ENCODE results near the gene ADCY3.

The ADCY3 gene

GRCh38 chr2:24828238-24828996 lies 91.6 kb downstream of the ADCY3 start:
- H3K27ac ChIP-seq, result peak overlapping the region; percentile 63; the same call in 1 of the 2 replicates
- no peak for TF ChIP-seq ZFX (IDR thresholded peaks at IDR 0.05)
- TF ChIP-seq, protein P1, sequence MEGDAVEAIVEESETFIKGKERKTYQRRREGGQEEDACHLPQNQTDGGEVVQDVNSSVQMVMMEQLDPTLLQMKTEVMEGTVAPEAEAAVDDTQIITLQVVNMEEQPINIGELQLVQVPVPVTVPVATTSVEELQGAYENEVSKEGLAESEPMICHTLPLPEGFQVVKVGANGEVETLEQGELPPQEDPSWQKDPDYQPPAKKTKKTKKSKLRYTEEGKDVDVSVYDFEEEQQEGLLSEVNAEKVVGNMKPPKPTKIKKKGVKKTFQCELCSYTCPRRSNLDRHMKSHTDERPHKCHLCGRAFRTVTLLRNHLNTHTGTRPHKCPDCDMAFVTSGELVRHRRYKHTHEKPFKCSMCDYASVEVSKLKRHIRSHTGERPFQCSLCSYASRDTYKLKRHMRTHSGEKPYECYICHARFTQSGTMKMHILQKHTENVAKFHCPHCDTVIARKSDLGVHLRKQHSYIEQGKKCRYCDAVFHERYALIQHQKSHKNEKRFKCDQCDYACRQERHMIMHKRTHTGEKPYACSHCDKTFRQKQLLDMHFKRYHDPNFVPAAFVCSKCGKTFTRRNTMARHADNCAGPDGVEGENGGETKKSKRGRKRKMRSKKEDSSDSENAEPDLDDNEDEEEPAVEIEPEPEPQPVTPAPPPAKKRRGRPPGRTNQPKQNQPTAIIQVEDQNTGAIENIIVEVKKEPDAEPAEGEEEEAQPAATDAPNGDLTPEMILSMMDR (conservative IDR thresholded peaks at IDR 0.05), result no peak

GRCh38 chr2:24827321-24828237 lies 92.5 kb downstream of the ADCY3 start:
- no peak for TF ChIP-seq ZFX (IDR thresholded peaks at IDR 0.05)
- TF ChIP-seq, protein P1 (conservative IDR thresholded peaks at IDR 0.05), result peak; percentile 86
- H3K27ac ChIP-seq, result peak overlapping the region; percentile 63

DNA sequence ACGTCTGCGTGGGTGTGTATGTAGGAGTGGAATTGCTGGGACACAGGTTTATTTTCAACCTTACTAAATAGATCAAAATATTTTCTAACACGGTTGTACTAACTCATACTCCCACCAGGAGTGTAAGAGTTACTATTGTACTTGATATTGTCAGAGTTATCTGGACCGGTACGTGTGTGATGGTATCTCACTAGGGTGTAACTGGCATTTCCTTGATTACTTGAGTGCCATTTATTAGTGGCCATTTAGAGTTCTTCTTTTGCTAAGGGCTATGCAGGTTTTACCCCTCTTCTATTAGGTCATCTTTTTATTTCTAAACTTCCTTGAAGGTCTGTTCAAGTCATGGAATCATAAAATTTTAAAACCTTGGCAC lies 93.3 kb downstream of the ADCY3 start:
- H3K27ac ChIP-seq, result peak overlapping the region; percentile 63
- TF ChIP-seq, protein P1 (conservative IDR thresholded peaks at IDR 0.05), result no peak
- TF ChIP-seq ZFX (IDR thresholded peaks at IDR 0.05), result no peak

DNA sequence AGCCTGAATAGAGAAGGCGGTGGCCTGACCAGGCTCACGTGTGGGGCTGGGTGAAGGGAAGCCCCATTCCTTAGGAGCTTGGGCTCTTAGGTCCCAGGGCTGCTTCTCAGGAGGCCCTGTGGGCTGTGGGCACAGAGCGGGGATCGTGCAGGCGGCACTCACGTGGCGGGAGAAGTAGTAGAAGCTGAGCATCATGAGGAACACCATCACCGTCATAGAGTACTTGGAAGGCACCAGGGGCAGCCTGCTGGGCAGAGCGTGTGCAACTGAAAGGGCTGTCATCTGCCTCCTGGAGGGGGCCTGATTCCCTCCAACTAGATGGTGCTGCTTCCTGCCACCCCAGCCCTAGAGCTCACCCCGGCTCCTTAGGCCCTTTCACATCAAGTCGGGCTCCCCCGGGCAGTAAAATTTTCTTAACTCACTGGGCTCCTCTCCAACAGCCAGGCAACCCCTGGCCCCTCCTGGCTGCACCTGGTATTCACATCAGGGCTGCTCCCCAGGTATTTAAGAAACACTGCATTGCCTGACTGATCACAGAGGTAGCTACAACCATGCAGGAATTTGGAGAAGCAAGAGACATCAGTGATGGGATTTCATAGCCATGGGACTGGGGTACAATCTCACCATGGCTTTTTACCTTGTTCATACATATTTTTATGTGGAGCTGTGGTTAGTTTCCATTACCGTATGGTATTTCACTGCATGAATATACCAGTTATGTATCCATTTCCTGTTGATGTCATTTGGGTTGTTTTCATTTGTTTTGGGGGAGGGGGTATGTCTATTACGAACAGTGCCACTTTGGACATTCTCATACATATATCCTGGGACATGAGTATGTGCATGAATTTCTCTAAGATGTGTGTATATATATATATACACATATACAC lies 93.9 kb downstream of the ADCY3 start:
- H3K27ac ChIP-seq, result peak overlapping the region; percentile 63
- TF ChIP-seq, protein P1 (conservative IDR thresholded peaks at IDR 0.05), result no peak
- TF ChIP-seq ZFX (IDR thresholded peaks at IDR 0.05), result no peak

DNA sequence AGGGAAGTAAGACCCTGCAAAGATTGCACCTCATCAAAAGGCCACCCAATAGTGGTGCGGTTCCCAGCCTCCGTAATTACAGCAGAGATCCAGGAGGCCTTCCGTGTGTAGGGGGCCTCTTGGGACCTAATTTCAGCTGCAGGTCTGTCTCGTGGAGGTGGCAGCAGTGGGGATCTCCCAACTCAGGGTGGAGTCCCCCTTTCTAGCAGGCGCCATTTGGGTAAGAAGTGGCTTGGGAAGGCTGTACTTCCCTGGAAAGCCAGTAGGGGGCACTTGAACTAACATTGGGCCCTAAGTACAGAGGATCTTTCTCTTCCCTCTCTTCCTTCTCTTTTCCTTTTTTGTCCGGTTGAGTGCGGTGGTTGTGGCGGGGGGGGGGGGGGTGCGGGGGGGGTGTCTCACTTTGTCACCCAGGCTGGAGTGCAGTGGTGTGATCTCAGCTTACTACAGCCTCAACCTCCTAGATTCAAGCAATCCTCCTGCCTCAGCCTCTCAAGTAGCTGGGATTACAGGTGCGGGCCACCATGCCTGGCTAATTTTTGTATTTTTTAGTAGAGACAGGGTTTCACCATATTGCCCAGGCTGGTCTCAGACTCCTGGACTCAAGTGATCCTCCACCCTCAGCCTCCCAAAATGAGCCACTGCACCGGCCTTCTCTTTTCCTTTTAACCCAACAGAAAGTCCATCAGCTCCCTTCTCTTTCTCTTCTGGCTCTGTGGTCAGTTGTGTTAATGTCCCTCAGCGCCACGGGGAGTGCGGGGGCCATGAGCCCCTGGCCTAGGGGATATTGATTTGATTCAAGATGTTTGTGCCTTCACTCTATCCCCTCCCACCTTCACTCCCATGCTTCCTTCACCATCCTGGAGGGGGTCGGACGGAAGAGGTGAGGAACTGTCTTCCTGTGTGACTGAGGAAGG lies 94.8 kb downstream of the ADCY3 start:
- H3K27ac ChIP-seq, result peak overlapping the region; percentile 63
- TF ChIP-seq ZFX (IDR thresholded peaks at IDR 0.05), result no peak
- TF ChIP-seq, protein P1 (conservative IDR thresholded peaks at IDR 0.05), result peak; percentile 60

DNA sequence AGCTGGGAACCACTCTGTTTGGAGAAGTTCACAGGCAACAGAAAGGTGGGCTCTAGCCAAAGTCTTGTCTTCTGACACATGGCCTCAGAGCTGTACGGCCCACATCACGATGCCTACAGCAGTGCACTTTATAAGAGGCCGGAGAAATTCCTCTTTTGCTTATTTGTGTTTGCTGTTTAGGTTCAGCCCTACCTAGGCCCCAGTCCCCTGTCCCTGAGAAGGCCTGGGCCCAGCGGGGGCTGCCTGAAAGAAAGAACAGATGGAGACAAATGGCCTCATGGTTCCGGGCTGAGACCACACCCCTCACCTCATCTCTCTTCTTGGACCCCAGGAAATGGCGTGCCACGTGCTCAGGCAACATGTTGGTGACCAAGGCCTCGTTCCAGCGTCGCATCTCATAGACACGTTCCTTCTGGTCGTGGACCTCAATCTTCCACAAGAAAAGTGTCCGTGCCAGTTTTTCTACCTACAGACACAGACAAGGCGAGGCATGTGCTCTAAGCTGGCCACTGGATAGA lies 95.9 kb downstream of the ADCY3 start:
- TF ChIP-seq, protein P1 (conservative IDR thresholded peaks at IDR 0.05), result no peak
- H3K27ac ChIP-seq, result no peak overlapping the region

All from C4-2B (cell line).